Activated CD8-positive, alpha-beta memory T cell treated with anti-CD3 and anti-CD28 coated beads, Interleukin-2, amount 50 U/mL, for 24 hours (primary cell): ENCODE measurements around the gene NANOS1.
A peak's percentile ranks its signal among the peaks of the same experiment; 100 is the strongest.

ENCODE experiments used
- DNase-seq: peaks from one replicate; pipeline ENCODE4 v3.0.0-alpha.2; 2020; ENCODE audit errors: extremely low read depth

NANOS1 gene

GRCh38 chr10:119060107-119060506 lies 30.6 kb downstream of the NANOS1 start:
- DNase-seq, result no peak

- no peak for DNase-seq
These were observed 31.8 kb downstream of the NANOS1 start for GRCh38 chr10:119061352-119061751.

GRCh38 chr10:119061926-119062325 lies 32.4 kb downstream of the NANOS1 start:
- no peak for DNase-seq

- no peak for DNase-seq
These were observed 41.1 kb downstream of the NANOS1 start for GRCh38 chr10:119070395-119071165.

GRCh38 chr10:119073584-119073983 lies 44.1 kb downstream of the NANOS1 start:
- no peak for DNase-seq

GRCh38 chr10:119078422-119079179 lies 49.1 kb downstream of the NANOS1 start:
- no peak for DNase-seq

GRCh38 chr10:119079599-119080520 lies 50.3 kb downstream of the NANOS1 start:
- no peak for DNase-seq

- DNase-seq, result peak; percentile 73
These were observed 51.2 kb downstream of the NANOS1 start, which contains the start of gene EIF3A for GRCh38 chr10:119080521-119081259. EIF3A (minus strand) TSS chr10:119080817; CDS start chr10:119080676, 141 bp downstream.
